ENCODE measurements around the gene PPP2R3B. TPM values are rescaled to one million over a fixed set of nuclear protein-coding genes. Genes with fewer than 3 reads are reported as not detected.
"Not testable (repeated sequence)": the region's sequence is repeated elsewhere in the genome, so short reads cannot be mapped to it uniquely, and the experiment has no call there.

Gene PPP2R3B
- total RNA-seq, 2 donors from 2014 or later, result 23.9 to 37.8 TPM

- peak in 1 of 2 donors; percentile 50 for DNase-seq (ENCODE audit: low spot score in 2 of 2)
- H3K36me3 Mint-ChIP-seq, ATAC-seq, H3K9me3 Mint-ChIP-seq: not testable (repeated sequence)
- peak overlapping the region in 1 of 2 donors; percentile 65 for H3K27ac Mint-ChIP-seq
Measured at GRCh38 chrX:330141-330725, 56.5 kb downstream of the PPP2R3B start.

- Mint-ChIP-seq H3K9me3 (no peaks in the 10 kb centered on the region), H3K27ac (peak overlapping the region in 1 of 2 donors; percentile 92), H3K36me3 (no peaks in the 10 kb centered on the region)
- peak in 1 of 2 donors; percentile 42 for DNase-seq (ENCODE audit: low spot score in 2 of 2)
- no peak for ATAC-seq
Measured at GRCh38 chrX:329291-329910, 57.3 kb downstream of the PPP2R3B start.

GRCh38 chrX:327660-328126 lies 59.0 kb downstream of the PPP2R3B start:
- Mint-ChIP-seq H3K27ac (no peak overlapping the region), H3K9me3 (no peaks in the 10 kb centered on the region)
- ATAC-seq, result no peak

GRCh38 chrX:324664-325063 lies 62.0 kb downstream of the PPP2R3B start:
- H3K9me3 Mint-ChIP-seq, H3K36me3 Mint-ChIP-seq, ATAC-seq: not testable (repeated sequence)
- peak overlapping the region in 1 of 2 donors; percentile 36 for H3K27ac Mint-ChIP-seq
- peak in 1 of 2 donors; percentile 31 for DNase-seq (ENCODE audit: low spot score in 2 of 2)

More at GRCh38 chrX:327660-328126, 59.0 kb downstream of the PPP2R3B start:
- peak in 1 of 2 donors; percentile 46 for DNase-seq (ENCODE audit: low spot score in 2 of 2)
- no peaks in the 10 kb centered on the region for H3K36me3 Mint-ChIP-seq

- peaks cover 0 to 4% of the 10 kb centered on the region in 2 donors for H3K36me3 Mint-ChIP-seq
- peak in 1 of 2 donors; percentile 53 for DNase-seq (ENCODE audit: low spot score in 2 of 2)
- H3K27ac Mint-ChIP-seq, result peak overlapping the region in 1 of 2 donors; percentile 29
- H3K9me3 Mint-ChIP-seq, result no peaks in the 10 kb centered on the region
- ATAC-seq, result peak; percentile 1 to 25
Measured at GRCh38 chrX:323721-324628, 62.7 kb downstream of the PPP2R3B start.

- H3K27ac Mint-ChIP-seq, result peak overlapping the region; percentile 77 to 91
- ATAC-seq, result no peak
- peak in 1 of 2 donors; percentile 64 for DNase-seq (ENCODE audit: low spot score in 2 of 2)
- H3K36me3 Mint-ChIP-seq, result peaks cover 0 to 4% of the 10 kb centered on the region in 2 donors
- no peaks in the 10 kb centered on the region for H3K9me3 Mint-ChIP-seq
Measured at GRCh38 chrX:320126-320783, 66.5 kb downstream of the PPP2R3B start.

GRCh38 chrX:319579-320125 lies 67.1 kb downstream of the PPP2R3B start:
- Mint-ChIP-seq H3K9me3 (no peaks in the 10 kb centered on the region), H3K36me3 (peaks cover 0 to 4% of the 10 kb centered on the region in 2 donors), H3K27ac (peak overlapping the region in 1 of 2 donors; percentile 91)
- peak; percentile 43 to 67 for DNase-seq (ENCODE audit: low spot score in 2 of 2)
- no peak for ATAC-seq

- H3K27ac Mint-ChIP-seq, result peak within 1 kb of the TSS; percentile 89 to 91
- peak; percentile 97 to 100 for DNase-seq (ENCODE audit: low spot score in 2 of 2)
- no peaks in the 10 kb centered on the region for H3K9me3 Mint-ChIP-seq
Measured at GRCh38 chrX:318739-319578, 67.7 kb downstream of the PPP2R3B start, which contains the start of gene GTPBP6. Gene GTPBP6, minus strand, starts transcription at chrX:318796. Its CDS starts 9 bp downstream, at chrX:318787.

GRCh38 chrX:318068-318738 lies 68.5 kb downstream of the PPP2R3B start:
- Mint-ChIP-seq H3K9me3 (no peaks in the 10 kb centered on the region), H3K36me3 (peaks cover 0 to 9% of the 10 kb centered on the region in 2 donors), H3K27ac (peak overlapping the region; percentile 89 to 91)
- ATAC-seq (peak; percentile 65 to 77), DNase-seq (ENCODE audit: low spot score in 2 of 2) (peak; percentile 95 to 96)

More at GRCh38 chrX:318739-319578, 67.7 kb downstream of the PPP2R3B start, which contains the start of gene GTPBP6:
- peaks cover 0 to 4% of the 10 kb centered on the region in 2 donors for H3K36me3 Mint-ChIP-seq
- peak; percentile 77 to 82 for ATAC-seq

- Mint-ChIP-seq H3K27ac (peak overlapping the region; percentile 89 to 91), H3K9me3 (no peaks in the 10 kb centered on the region), H3K36me3 (peaks cover 0 to 10% of the 10 kb centered on the region in 2 donors)
- ATAC-seq, result no peak
- no peak for DNase-seq (ENCODE audit: low spot score in 2 of 2)
Measured at GRCh38 chrX:317424-318067, 69.2 kb downstream of the PPP2R3B start.

- Mint-ChIP-seq H3K36me3 (peaks cover 0 to 16% of the 10 kb centered on the region in 2 donors), H3K9me3 (no peaks in the 10 kb centered on the region), H3K27ac (peak overlapping the region in 1 of 2 donors; percentile 36)
- peak in 1 of 2 donors; percentile 56 for DNase-seq (ENCODE audit: low spot score in 2 of 2)
- no peak for ATAC-seq
Measured at GRCh38 chrX:316351-317325, 70.1 kb downstream of the PPP2R3B start.

- peak in 1 of 2 donors; percentile 53 for DNase-seq (ENCODE audit: low spot score in 2 of 2)
- peaks cover 0 to 13% of the 10 kb centered on the region in 2 donors for H3K36me3 Mint-ChIP-seq
Measured at GRCh38 chrX:314781-315595, 71.7 kb downstream of the PPP2R3B start.

More at GRCh38 chrX:314781-315595, 71.7 kb downstream of the PPP2R3B start:
- ATAC-seq, result no peak
- Mint-ChIP-seq H3K9me3 (no peaks in the 10 kb centered on the region), H3K27ac (no peak overlapping the region)
